HG03571 (cell line): ENCODE data around the gene SNED1.

Experiments used
- ATAC-seq: cut with Tn5 transposase; IDR thresholded peaks from one replicate; pipeline ENCODE4 v1.9.1; 2021; ENCODE audit not compliant: unreplicated experiment

The SNED1 gene

GRCh38 chr2:241123816-241124536 is 125.6 kb downstream of the SNED1 start:
- ATAC-seq, result no peak

GRCh38 chr2:241125626-241126025 is 127.2 kb downstream of the SNED1 start:
- no peak for ATAC-seq

- ATAC-seq, result no peak
These were observed 127.8 kb downstream of the SNED1 start for GRCh38 chr2:241126201-241126611.

GRCh38 chr2:241126771-241127202 is 128.4 kb downstream of the SNED1 start:
- ATAC-seq, result no peak

GRCh38 chr2:241128266-241128665 is 129.8 kb downstream of the SNED1 start:
- no peak for ATAC-seq

GRCh38 chr2:241129086-241129871 is 130.9 kb downstream of the SNED1 start:
- ATAC-seq, result no peak

GRCh38 chr2:241130316-241130715 is 131.9 kb downstream of the SNED1 start:
- no peak for ATAC-seq

GRCh38 chr2:241131531-241131930 is 133.1 kb downstream of the SNED1 start:
- no peak for ATAC-seq

- no peak for ATAC-seq
These were observed 134.4 kb downstream of the SNED1 start for GRCh38 chr2:241132538-241133435.

- no peak for ATAC-seq
These were observed 135.0 kb downstream of the SNED1 start for GRCh38 chr2:241133436-241133820.

GRCh38 chr2:241134711-241135110 is 136.3 kb downstream of the SNED1 start:
- no peak for ATAC-seq

- ATAC-seq, result no peak
These were observed 137.3 kb downstream of the SNED1 start for GRCh38 chr2:241135737-241136136.

GRCh38 chr2:241136191-241136590 is 137.8 kb downstream of the SNED1 start:
- no peak for ATAC-seq

GRCh38 chr2:241136661-241137260 is 138.3 kb downstream of the SNED1 start:
- ATAC-seq, result no peak

- no peak for ATAC-seq
These were observed 139.1 kb downstream of the SNED1 start for GRCh38 chr2:241137276-241138190.

GRCh38 chr2:241138471-241138870 is 140.1 kb downstream of the SNED1 start:
- ATAC-seq, result no peak

GRCh38 chr2:241139531-241140444 is 141.4 kb downstream of the SNED1 start:
- no peak for ATAC-seq

- ATAC-seq, result no peak
These were observed 142.0 kb downstream of the SNED1 start for GRCh38 chr2:241140445-241140840.
